ENCODE data around the gene MAP2. TPM values are rescaled to one million over a fixed set of nuclear protein-coding genes. Genes with fewer than 3 reads are reported as not detected.

Gene MAP2
- total and polyA plus RNA-seq, 10 of the 15 experiments (the other 5 are each of a cell fraction or from before 2014, with no cell fraction given), result 0.01 TPM; not detected in 9

GRCh38 chr2:209644842-209645241 is 221.0 kb downstream of the MAP2 start:
- no peak overlapping the region for H2AFZ ChIP-seq (ENCODE audit: control insufficient read depth, low read depth, low read length)
- ChIA-PET POLR2A (no interaction called here), SMC1A (ENCODE audit: uncharacterized antibody, unreplicated experiment) (no interaction called here), CTCF (interaction anchor here (0.6 to 1.0 kb wide), 3 partner anchors 11 to 522 kb away, joined by 3 read pairs; no protein-coding TSS in a partner anchor), RAD21 (ENCODE audit: unreplicated experiment) (no interaction called here)
- no peak overlapping the region for H3K4me3 ChIP-seq
- no TSS peak for BruUV-seq (replicated peaks)
- FAIRE-seq (no peak), DNase-seq (ENCODE audit: low read depth, low spot score) (no peak), ATAC-seq (no peak)
- no peak overlapping the region for H3K27ac ChIP-seq (ENCODE audit: control insufficient read depth, insufficient read depth)
- no peaks in the 10 kb centered on the region for H3K36me3 ChIP-seq (ENCODE audit: control insufficient read depth in 2 of 2, insufficient read depth in 2 of 2, low read length in 1 of 2)
- intact Hi-C loops (cut with micrococcal nuclease; ENCODE audit: unreplicated experiment) (no loop called here), in situ Hi-C loops (cut with MboI) (no loop called here)
- no peaks in the 10 kb centered on the region for H3K27me3 ChIP-seq (replicated peaks in 1 of 2; ENCODE audit: control insufficient read depth in 2 of 2, insufficient read depth in 2 of 2, low read length in 1 of 2)
- H3K4me1 ChIP-seq (ENCODE audit: control insufficient read depth, insufficient read depth, low read length), result no peaks in the 10 kb centered on the region
- no peaks in the 10 kb centered on the region for H3K9me3 ChIP-seq (replicated peaks; ENCODE audit: control insufficient read depth, insufficient read depth, low read length)
- no peaks in the 10 kb centered on the region for H3K79me2 ChIP-seq (ENCODE audit: control insufficient read depth, insufficient read depth, low read length)
- TF ChIP-seq NFIC (IDR thresholded peaks at IDR 0.05; ENCODE audit: low read depth, low read length) (no peak), BRCA1 (IDR thresholded peaks at IDR 0.05; ENCODE audit: low read depth, low read length) (no peak), RUNX3 (IDR thresholded peaks at IDR 0.05; ENCODE audit: low read length) (no peak), MYB (IDR thresholded peaks at IDR 0.05; ENCODE audit: borderline replicate concordance, low read depth, low read length) (no peak), MYC (IDR thresholded peaks at IDR 0.05; ENCODE audit: insufficient read depth, insufficient read length, insufficient replicate concordance, low read length, severe bottlenecking) (no peak), IRF4 (IDR thresholded peaks at IDR 0.05; ENCODE audit: low read depth, low read length) (no peak), STAT1 (conservative IDR thresholded peaks at IDR 0.05) (no peak), TBL1XR1 (IDR thresholded peaks at IDR 0.05; ENCODE audit: low read depth, low read length) (no peak), KLF5 (IDR thresholded peaks at IDR 0.05; ENCODE audit: partially characterized antibody) (no peak), ZNF24 (IDR thresholded peaks at IDR 0.05) (no peak)
- TF ChIP-seq, protein P1, sequence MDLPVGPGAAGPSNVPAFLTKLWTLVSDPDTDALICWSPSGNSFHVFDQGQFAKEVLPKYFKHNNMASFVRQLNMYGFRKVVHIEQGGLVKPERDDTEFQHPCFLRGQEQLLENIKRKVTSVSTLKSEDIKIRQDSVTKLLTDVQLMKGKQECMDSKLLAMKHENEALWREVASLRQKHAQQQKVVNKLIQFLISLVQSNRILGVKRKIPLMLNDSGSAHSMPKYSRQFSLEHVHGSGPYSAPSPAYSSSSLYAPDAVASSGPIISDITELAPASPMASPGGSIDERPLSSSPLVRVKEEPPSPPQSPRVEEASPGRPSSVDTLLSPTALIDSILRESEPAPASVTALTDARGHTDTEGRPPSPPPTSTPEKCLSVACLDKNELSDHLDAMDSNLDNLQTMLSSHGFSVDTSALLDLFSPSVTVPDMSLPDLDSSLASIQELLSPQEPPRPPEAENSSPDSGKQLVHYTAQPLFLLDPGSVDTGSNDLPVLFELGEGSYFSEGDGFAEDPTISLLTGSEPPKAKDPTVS (IDR thresholded peaks at IDR 0.05; ENCODE audit: low read depth, low read length), result no peak
- no peak overlapping the region for H3K4me2 ChIP-seq (ENCODE audit: control insufficient read depth, insufficient read depth)
- no peak overlapping the region for H3K9ac ChIP-seq (ENCODE audit: control insufficient read depth, insufficient read depth, low read length)
- no peaks in the 10 kb centered on the region for H4K20me1 ChIP-seq (ENCODE audit: control insufficient read depth, insufficient read depth)

All from GM12878 (cell line).